Measurements from ENCODE around the gene ADAM22. TPM values are rescaled to one million over a fixed set of nuclear protein-coding genes. Genes with fewer than 3 reads are reported as not detected.
"Not testable (repeated sequence)": the region's sequence is repeated elsewhere in the genome, so short reads cannot be mapped to it uniquely, and the experiment has no call there.

ADAM22 gene
- polyA plus RNA-seq, 2 donors = 0.08 to 0.16 TPM

- Histone ChIP-seq H3K27me3 (ENCODE audit: control insufficient read depth in 1 of 2, insufficient read depth in 2 of 2, low read length in 2 of 2) (no peaks in the 10 kb centered on the region), H3K9me3 (ENCODE audit: control insufficient read depth in 2 of 2, insufficient read depth in 1 of 2, low read depth in 1 of 2, low read length in 1 of 2) (no peaks in the 10 kb centered on the region), H3K27ac (ENCODE audit: low read depth in 2 of 2, low read length in 1 of 2) (no peak overlapping the region), H3K4me1 (ENCODE audit: control insufficient read depth in 2 of 2, insufficient read depth in 2 of 2, low read length in 1 of 2) (no peaks in the 10 kb centered on the region), H3K4me3 (ENCODE audit: low read depth in 1 of 2, low read length in 2 of 2) (no peak overlapping the region), H3K36me3 (ENCODE audit: control insufficient read depth in 2 of 2, insufficient read depth in 2 of 2, low read length in 1 of 2) (no peaks in the 10 kb centered on the region)
- 57 to 59% methylated on average over 1 of the region's 1 CpG for WGBS, 2 donors
Observed at GRCh38 chr7:88156356-88156755, 222.3 kb downstream of the ADAM22 start.

GRCh38 chr7:88159741-88160140 is 225.7 kb downstream of the ADAM22 start:
- H3K27me3 ChIP-seq (ENCODE audit: control insufficient read depth in 1 of 2, insufficient read depth in 2 of 2, low read length in 2 of 2); H3K4me3 ChIP-seq (ENCODE audit: low read depth in 1 of 2, low read length in 2 of 2); H3K36me3 ChIP-seq (ENCODE audit: control insufficient read depth in 2 of 2, insufficient read depth in 2 of 2, low read length in 1 of 2); H3K27ac ChIP-seq (ENCODE audit: low read depth in 2 of 2, low read length in 1 of 2); H3K9me3 ChIP-seq (ENCODE audit: control insufficient read depth in 2 of 2, insufficient read depth in 1 of 2, low read depth in 1 of 2, low read length in 1 of 2); H3K4me1 ChIP-seq (ENCODE audit: control insufficient read depth in 2 of 2, insufficient read depth in 2 of 2, low read length in 1 of 2): not testable (repeated sequence)
- 72 to 83% methylated on average over 2 of the region's 2 CpGs for WGBS, 2 donors

GRCh38 chr7:88165697-88166096 is 231.6 kb downstream of the ADAM22 start:
- Histone ChIP-seq H3K27ac (ENCODE audit: low read depth in 2 of 2, low read length in 1 of 2) (no peak overlapping the region), H3K4me3 (ENCODE audit: low read depth in 1 of 2, low read length in 2 of 2) (no peak overlapping the region), H3K4me1 (ENCODE audit: control insufficient read depth in 2 of 2, insufficient read depth in 2 of 2, low read length in 1 of 2) (no peaks in the 10 kb centered on the region), H3K36me3 (ENCODE audit: control insufficient read depth in 2 of 2, insufficient read depth in 2 of 2, low read length in 1 of 2) (no peaks in the 10 kb centered on the region), H3K27me3 (ENCODE audit: control insufficient read depth in 1 of 2, insufficient read depth in 2 of 2, low read length in 2 of 2) (no peaks in the 10 kb centered on the region), H3K9me3 (ENCODE audit: control insufficient read depth in 2 of 2, insufficient read depth in 1 of 2, low read depth in 1 of 2, low read length in 1 of 2) (no peaks in the 10 kb centered on the region)

- Histone ChIP-seq H3K9me3 (ENCODE audit: control insufficient read depth in 2 of 2, insufficient read depth in 1 of 2, low read depth in 1 of 2, low read length in 1 of 2) (no peaks in the 10 kb centered on the region), H3K27ac (ENCODE audit: low read depth in 2 of 2, low read length in 1 of 2) (no peak overlapping the region), H3K27me3 (ENCODE audit: control insufficient read depth in 1 of 2, insufficient read depth in 2 of 2, low read length in 2 of 2) (no peaks in the 10 kb centered on the region), H3K4me1 (ENCODE audit: control insufficient read depth in 2 of 2, insufficient read depth in 2 of 2, low read length in 1 of 2) (no peaks in the 10 kb centered on the region), H3K4me3 (ENCODE audit: low read depth in 1 of 2, low read length in 2 of 2) (no peak overlapping the region), H3K36me3 (ENCODE audit: control insufficient read depth in 2 of 2, insufficient read depth in 2 of 2, low read length in 1 of 2) (no peaks in the 10 kb centered on the region)
- WGBS, 2 donors = 84 to 88% methylated on average over 2 of the region's 2 CpGs
Observed at GRCh38 chr7:88167223-88167622, 233.2 kb downstream of the ADAM22 start.

- H3K27ac ChIP-seq (ENCODE audit: low read depth in 2 of 2, low read length in 1 of 2) = no peak overlapping the region
- H3K4me3 ChIP-seq (ENCODE audit: low read depth in 1 of 2, low read length in 2 of 2) = no peak overlapping the region
- no peaks in the 10 kb centered on the region for H3K4me1 ChIP-seq (ENCODE audit: control insufficient read depth in 2 of 2, insufficient read depth in 2 of 2, low read length in 1 of 2)
Observed at GRCh38 chr7:88167721-88168120, 233.7 kb downstream of the ADAM22 start.

GRCh38 chr7:88169717-88170320 is 235.8 kb downstream of the ADAM22 start:
- no peak overlapping the region for H3K27ac ChIP-seq (ENCODE audit: low read depth in 2 of 2, low read length in 1 of 2)
- no peaks in the 10 kb centered on the region for H3K4me1 ChIP-seq (ENCODE audit: control insufficient read depth in 2 of 2, insufficient read depth in 2 of 2, low read length in 1 of 2)
- no peaks in the 10 kb centered on the region for H3K27me3 ChIP-seq (ENCODE audit: control insufficient read depth in 1 of 2, insufficient read depth in 2 of 2, low read length in 2 of 2)
- H3K36me3 ChIP-seq (ENCODE audit: control insufficient read depth in 2 of 2, insufficient read depth in 2 of 2, low read length in 1 of 2) = no peaks in the 10 kb centered on the region
- no peak overlapping the region for H3K4me3 ChIP-seq (ENCODE audit: low read depth in 1 of 2, low read length in 2 of 2)
- 15 to 17% methylated on average over 1 of the region's 1 CpG for WGBS, 2 donors
- H3K9me3 ChIP-seq (ENCODE audit: control insufficient read depth in 2 of 2, insufficient read depth in 1 of 2, low read depth in 1 of 2, low read length in 1 of 2) = no peaks in the 10 kb centered on the region

More at GRCh38 chr7:88167721-88168120, 233.7 kb downstream of the ADAM22 start:
- WGBS, 2 donors = 86 to 88% methylated on average over 2 of the region's 2 CpGs
- Histone ChIP-seq H3K36me3 (ENCODE audit: control insufficient read depth in 2 of 2, insufficient read depth in 2 of 2, low read length in 1 of 2) (no peaks in the 10 kb centered on the region), H3K9me3 (ENCODE audit: control insufficient read depth in 2 of 2, insufficient read depth in 1 of 2, low read depth in 1 of 2, low read length in 1 of 2) (no peaks in the 10 kb centered on the region), H3K27me3 (ENCODE audit: control insufficient read depth in 1 of 2, insufficient read depth in 2 of 2, low read length in 2 of 2) (no peaks in the 10 kb centered on the region)

GRCh38 chr7:88172842-88173241 is 238.8 kb downstream of the ADAM22 start:
- no peak overlapping the region for H3K4me3 ChIP-seq (ENCODE audit: low read depth in 1 of 2, low read length in 2 of 2)
- no peaks in the 10 kb centered on the region for H3K4me1 ChIP-seq (ENCODE audit: control insufficient read depth in 2 of 2, insufficient read depth in 2 of 2, low read length in 1 of 2)
- H3K36me3 ChIP-seq (ENCODE audit: control insufficient read depth in 2 of 2, insufficient read depth in 2 of 2, low read length in 1 of 2) = no peaks in the 10 kb centered on the region
- H3K27ac ChIP-seq (ENCODE audit: low read depth in 2 of 2, low read length in 1 of 2) = no peak overlapping the region
- no peaks in the 10 kb centered on the region for H3K9me3 ChIP-seq (ENCODE audit: control insufficient read depth in 2 of 2, insufficient read depth in 1 of 2, low read depth in 1 of 2, low read length in 1 of 2)
- 94% methylated on average over 4 of the region's 4 CpGs for WGBS, 2 donors
- no peaks in the 10 kb centered on the region for H3K27me3 ChIP-seq (ENCODE audit: control insufficient read depth in 1 of 2, insufficient read depth in 2 of 2, low read length in 2 of 2)

- WGBS, 2 donors = 88 to 89% methylated on average over 5 of the region's 5 CpGs
- Histone ChIP-seq H3K36me3 (ENCODE audit: control insufficient read depth in 2 of 2, insufficient read depth in 2 of 2, low read length in 1 of 2) (no peaks in the 10 kb centered on the region), H3K27me3 (ENCODE audit: control insufficient read depth in 1 of 2, insufficient read depth in 2 of 2, low read length in 2 of 2) (no peaks in the 10 kb centered on the region), H3K9me3 (ENCODE audit: control insufficient read depth in 2 of 2, insufficient read depth in 1 of 2, low read depth in 1 of 2, low read length in 1 of 2) (no peaks in the 10 kb centered on the region), H3K4me3 (ENCODE audit: low read depth in 1 of 2, low read length in 2 of 2) (no peak overlapping the region), H3K4me1 (ENCODE audit: control insufficient read depth in 2 of 2, insufficient read depth in 2 of 2, low read length in 1 of 2) (no peaks in the 10 kb centered on the region), H3K27ac (ENCODE audit: low read depth in 2 of 2, low read length in 1 of 2) (no peak overlapping the region)
Observed at GRCh38 chr7:88176190-88176589, 242.1 kb downstream of the ADAM22 start.

GRCh38 chr7:88183051-88183450 is 249.0 kb downstream of the ADAM22 start:
- Histone ChIP-seq H3K27ac (ENCODE audit: low read depth in 2 of 2, low read length in 1 of 2) (no peak overlapping the region), H3K4me3 (ENCODE audit: low read depth in 1 of 2, low read length in 2 of 2) (no peak overlapping the region), H3K9me3 (ENCODE audit: control insufficient read depth in 2 of 2, insufficient read depth in 1 of 2, low read depth in 1 of 2, low read length in 1 of 2) (no peaks in the 10 kb centered on the region), H3K36me3 (ENCODE audit: control insufficient read depth in 2 of 2, insufficient read depth in 2 of 2, low read length in 1 of 2) (no peaks in the 10 kb centered on the region), H3K27me3 (ENCODE audit: control insufficient read depth in 1 of 2, insufficient read depth in 2 of 2, low read length in 2 of 2) (no peaks in the 10 kb centered on the region), H3K4me1 (ENCODE audit: control insufficient read depth in 2 of 2, insufficient read depth in 2 of 2, low read length in 1 of 2) (no peaks in the 10 kb centered on the region)
- 90% methylated on average over 1 of the region's 1 CpG for WGBS, 2 donors

- no peaks in the 10 kb centered on the region for H3K27me3 ChIP-seq (ENCODE audit: control insufficient read depth in 1 of 2, insufficient read depth in 2 of 2, low read length in 2 of 2)
- H3K4me1 ChIP-seq (ENCODE audit: control insufficient read depth in 2 of 2, insufficient read depth in 2 of 2, low read length in 1 of 2) = no peaks in the 10 kb centered on the region
- no peak overlapping the region for H3K4me3 ChIP-seq (ENCODE audit: low read depth in 1 of 2, low read length in 2 of 2)
- no peaks in the 10 kb centered on the region for H3K9me3 ChIP-seq (ENCODE audit: control insufficient read depth in 2 of 2, insufficient read depth in 1 of 2, low read depth in 1 of 2, low read length in 1 of 2)
- H3K27ac ChIP-seq (ENCODE audit: low read depth in 2 of 2, low read length in 1 of 2) = no peak overlapping the region
- WGBS, 2 donors = 72 to 74% methylated on average over 5 of the region's 5 CpGs
- H3K36me3 ChIP-seq (ENCODE audit: control insufficient read depth in 2 of 2, insufficient read depth in 2 of 2, low read length in 1 of 2) = no peaks in the 10 kb centered on the region
Observed at GRCh38 chr7:88184848-88185304, 250.8 kb downstream of the ADAM22 start.

Data from esophagus (tissue), 2 donors.